Esophagus squamous epithelium (tissue), 5 donors: ENCODE measurements around the gene ITGA5. TPM values are rescaled to one million over a fixed set of nuclear protein-coding genes. Genes with fewer than 3 reads are reported as not detected.

Experiments
- DNase-seq: peaks from one replicate; lab custom pipeline; 2025; lab: John Stamatoyannopoulos, UW
- H3K27ac ChIP-seq, 4 donors: fragments of 200-600 bp; sonication (generic); one replicate each; pipeline ENCODE4 v1.5.1; 2016 to 2019; ENCODE audit warnings: mild to moderate bottlenecking in 1 of 4
- H3K27me3 ChIP-seq, 4 donors: fragments of 200-600 bp; sonication (generic); 1 replicate in 3 of 4; 2 replicates in 1 of 4; pipeline versions ENCODE4 v1.5.1 to v1.6.0; 2017 to 2021; ENCODE audit warnings: antibody characterized with exemption in 1 of 4
- H3K36me3 ChIP-seq, 3 donors: fragments of 200-600 bp; sonication (generic); one replicate each; pipeline ENCODE4 v1.5.1; 2016 to 2019
- H3K4me1 ChIP-seq, 3 donors: fragments of 200-600 bp; sonication (generic); one replicate each; pipeline ENCODE4 v1.5.1; 2017 to 2019
- H3K4me3 ChIP-seq, 4 donors: fragments of 200-600 bp; sonication (generic); 1 replicate in 3 of 4; 2 replicates in 1 of 4; pipeline ENCODE4 v1.5.1; 2016 to 2019; ENCODE audit warnings: mild to moderate bottlenecking in 2 of 4, moderate library complexity in 1 of 4
- H3K9me3 ChIP-seq, 3 donors: fragments of 200-600 bp; sonication (generic); one replicate each; pipeline ENCODE4 v1.5.1; 2016 to 2019
- POLR2A ChIP-seq, 4 donors: fragments of 450-650 bp; IDR thresholded peaks; one replicate each; pipeline ENCODE4 v1.6.1; 2017; ENCODE audit warnings: antibody characterized with exemption in 4 of 4, mild to moderate bottlenecking in 4 of 4, moderate library complexity in 3 of 4
- WGBS, 2 donors: methylation state at CpG; one replicate each; pipeline ENCODE4 v1.1.5; 2018; 5-methylcytosine and 5-hydroxymethylcytosine counted together
- intact Hi-C: fragments of 100-400 bp; cut with DNase I; formaldehyde crosslinking; loops from one replicate; pipeline ENCODE4 v1.15.0; 2022
- total RNA-seq, 4 donors: library from RNA; depleted of rRNA; stranded (reverse); fragments of >200 nt; gene quantifications; one replicate each; pipeline ENCODE4 v1.1.0, GENCODE V29; 2016
- TF ChIP-seq, protein P1 (sequence below), 6 experiments: fragments of 450-650 bp in 4 of 6; fragments of 200-600 bp in 2 of 6; sonication (generic) in 2 of 6; IDR thresholded peaks; one replicate each; pipeline ENCODE4 v1.5.1; 2016 to 2019; ENCODE audit warnings: antibody characterized with exemption in 6 of 6, mild to moderate bottlenecking in 4 of 6, moderate library complexity in 4 of 6
- donor health status: DM: yes; HTN: yes; CAD: no.

The ITGA5 gene
- total RNA-seq, 4 donors from 2014 or later: 7.5 to 112 (median 37.3) TPM

DNA sequence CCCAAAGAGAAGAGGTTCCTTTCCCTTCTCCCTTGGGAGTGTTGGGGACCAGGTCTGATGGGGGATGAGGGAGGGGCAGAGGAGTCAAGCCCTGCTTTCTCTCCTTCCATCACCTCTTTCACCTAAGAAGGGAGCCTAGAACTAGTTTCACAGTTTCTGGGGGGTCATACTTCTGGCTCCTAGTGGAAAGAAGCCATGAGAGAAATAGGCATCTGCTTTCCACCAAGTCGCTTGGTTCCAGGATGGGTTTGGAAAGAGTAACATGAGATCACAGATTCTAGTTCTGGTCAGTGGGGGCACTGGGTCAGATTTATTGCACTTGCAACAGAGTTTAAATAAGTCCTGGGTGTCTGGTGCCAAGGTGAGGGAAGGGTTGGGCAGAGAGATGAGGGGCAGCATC lies 24.1 kb downstream of the ITGA5 start:
- H3K4me1 ChIP-seq: peaks cover 27 to 56% (median 31%) of the 10 kb centered on the region in 3 donors
- 83 to 100% methylated on average over 1 of the region's 1 CpG for WGBS, 2 donors
- no peak for DNase-seq
- no peak overlapping the region for H3K4me3 ChIP-seq
- no peaks in the 10 kb centered on the region for H3K27me3 ChIP-seq
- peaks cover 14 to 61% (median 22%) of the 10 kb centered on the region in 3 donors for H3K36me3 ChIP-seq
- intact Hi-C loops: no loop called here
- H3K27ac ChIP-seq: no peak overlapping the region
- TF ChIP-seq POLR2A (IDR thresholded peaks at IDR 0.05): no peak
- TF ChIP-seq, protein P1, sequence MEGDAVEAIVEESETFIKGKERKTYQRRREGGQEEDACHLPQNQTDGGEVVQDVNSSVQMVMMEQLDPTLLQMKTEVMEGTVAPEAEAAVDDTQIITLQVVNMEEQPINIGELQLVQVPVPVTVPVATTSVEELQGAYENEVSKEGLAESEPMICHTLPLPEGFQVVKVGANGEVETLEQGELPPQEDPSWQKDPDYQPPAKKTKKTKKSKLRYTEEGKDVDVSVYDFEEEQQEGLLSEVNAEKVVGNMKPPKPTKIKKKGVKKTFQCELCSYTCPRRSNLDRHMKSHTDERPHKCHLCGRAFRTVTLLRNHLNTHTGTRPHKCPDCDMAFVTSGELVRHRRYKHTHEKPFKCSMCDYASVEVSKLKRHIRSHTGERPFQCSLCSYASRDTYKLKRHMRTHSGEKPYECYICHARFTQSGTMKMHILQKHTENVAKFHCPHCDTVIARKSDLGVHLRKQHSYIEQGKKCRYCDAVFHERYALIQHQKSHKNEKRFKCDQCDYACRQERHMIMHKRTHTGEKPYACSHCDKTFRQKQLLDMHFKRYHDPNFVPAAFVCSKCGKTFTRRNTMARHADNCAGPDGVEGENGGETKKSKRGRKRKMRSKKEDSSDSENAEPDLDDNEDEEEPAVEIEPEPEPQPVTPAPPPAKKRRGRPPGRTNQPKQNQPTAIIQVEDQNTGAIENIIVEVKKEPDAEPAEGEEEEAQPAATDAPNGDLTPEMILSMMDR (IDR thresholded peaks at IDR 0.05): no peak
- no peaks in the 10 kb centered on the region for H3K9me3 ChIP-seq

DNA sequence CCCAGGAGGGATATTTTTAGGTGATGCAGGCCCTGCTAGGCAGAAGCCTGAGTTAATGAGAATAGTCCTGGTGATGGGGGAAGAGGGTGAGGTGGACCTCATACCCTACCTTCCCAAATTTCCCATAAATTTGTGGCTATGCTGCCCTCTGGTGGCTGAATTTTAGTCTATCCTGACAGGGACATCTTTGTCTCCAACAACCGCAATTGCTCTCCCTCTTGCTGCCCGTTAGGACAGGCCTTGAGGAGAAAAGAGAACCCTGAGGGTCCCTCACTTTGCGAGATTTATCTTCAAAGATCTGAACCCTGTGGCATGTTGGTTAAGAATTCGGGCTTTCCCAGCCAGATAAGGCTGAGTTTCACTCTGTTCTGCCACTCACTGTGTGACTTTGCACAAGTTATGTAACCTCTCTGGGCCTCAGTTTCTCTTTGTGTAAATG lies 24.8 kb downstream of the ITGA5 start:
- Histone ChIP-seq H3K27ac (peak overlapping the region; percentile 13 to 97 (median 77)), H3K27me3 (no peaks in the 10 kb centered on the region), H3K9me3 (no peaks in the 10 kb centered on the region), H3K4me3 (no peak overlapping the region), H3K36me3 (peaks cover 14 to 54% (median 22%) of the 10 kb centered on the region in 3 donors), H3K4me1 (peaks cover 34 to 63% (median 36%) of the 10 kb centered on the region in 3 donors)
- intact Hi-C loops: no loop called here
- no peak for TF ChIP-seq POLR2A (IDR thresholded peaks at IDR 0.05)
- TF ChIP-seq, protein P1 (IDR thresholded peaks at IDR 0.05): peak; percentile 63 to 81 (median 72)
- no peak for DNase-seq
- WGBS, 2 donors: 6 to 16% methylated on average over 4 of the region's 4 CpGs

DNA sequence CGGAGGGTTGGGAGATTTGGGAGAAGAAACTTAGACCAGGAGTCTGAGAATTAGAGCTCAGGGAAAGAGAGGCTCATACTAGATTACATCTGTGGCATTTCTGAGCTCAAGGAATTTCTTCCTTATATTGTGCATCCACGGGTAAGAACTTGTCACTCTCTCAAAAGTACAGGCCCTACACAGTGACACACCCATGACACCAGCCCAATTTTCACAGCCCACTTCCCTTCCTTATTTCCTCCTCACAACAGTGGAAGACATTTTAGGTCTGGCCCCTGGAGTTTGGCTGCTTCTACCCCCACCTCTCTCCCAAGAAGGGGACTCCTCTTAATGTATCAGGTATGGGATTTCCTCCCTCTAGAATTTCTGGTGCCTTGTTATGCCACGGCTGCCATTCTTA lies 25.3 kb downstream of the ITGA5 start:
- DNase-seq: no peak
- 23 to 51% methylated on average over 3 of the region's 3 CpGs for WGBS, 2 donors
- H3K4me3 ChIP-seq: no peak overlapping the region
- H3K9me3 ChIP-seq: no peaks in the 10 kb centered on the region
- no peaks in the 10 kb centered on the region for H3K27me3 ChIP-seq
- H3K27ac ChIP-seq: peak overlapping the region; percentile 50 to 97 (median 77)
- intact Hi-C loops: no loop called here
- H3K4me1 ChIP-seq: peaks cover 39 to 68% (median 41%) of the 10 kb centered on the region in 3 donors
- TF ChIP-seq POLR2A (IDR thresholded peaks at IDR 0.05): no peak
- TF ChIP-seq, protein P1 (IDR thresholded peaks at IDR 0.05): no peak
- peaks cover 14 to 50% (median 18%) of the 10 kb centered on the region in 3 donors for H3K36me3 ChIP-seq

DNA sequence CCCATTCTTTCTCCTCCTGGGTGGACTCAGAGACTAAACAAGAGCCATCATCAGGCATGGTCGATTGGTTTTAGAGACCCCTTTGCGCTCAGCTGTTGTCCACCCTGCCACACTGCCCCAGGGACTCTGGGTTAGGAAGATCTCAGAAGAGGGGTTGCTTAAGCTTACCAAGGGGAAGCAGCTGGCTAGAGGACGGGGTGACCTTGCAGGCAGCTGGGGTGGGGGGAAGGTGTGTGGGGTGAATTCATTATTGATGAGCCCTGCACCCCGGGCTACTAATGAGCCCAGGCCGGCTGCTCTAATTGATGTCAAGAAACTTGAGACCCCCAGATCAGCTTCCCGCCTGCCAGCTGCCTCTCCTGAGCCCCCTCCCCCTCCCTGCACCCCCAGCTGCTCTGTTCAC lies 25.9 kb downstream of the ITGA5 start:
- no peak for DNase-seq
- Histone ChIP-seq H3K27ac (peak overlapping the region; percentile 63 to 97 (median 80)), H3K4me3 (no peak overlapping the region), H3K27me3 (no peaks in the 10 kb centered on the region), H3K4me1 (peaks cover 45 to 70% (median 47%) of the 10 kb centered on the region in 3 donors), H3K36me3 (peaks cover 13 to 45% (median 14%) of the 10 kb centered on the region in 3 donors), H3K9me3 (no peaks in the 10 kb centered on the region)
- intact Hi-C loops: no loop called here
- WGBS, 2 donors: 64 to 82% methylated on average over 4 to 6 of the region's 6 CpGs
- TF ChIP-seq, protein P1 (IDR thresholded peaks at IDR 0.05): no peak
- no peak for TF ChIP-seq POLR2A (IDR thresholded peaks at IDR 0.05)

DNA sequence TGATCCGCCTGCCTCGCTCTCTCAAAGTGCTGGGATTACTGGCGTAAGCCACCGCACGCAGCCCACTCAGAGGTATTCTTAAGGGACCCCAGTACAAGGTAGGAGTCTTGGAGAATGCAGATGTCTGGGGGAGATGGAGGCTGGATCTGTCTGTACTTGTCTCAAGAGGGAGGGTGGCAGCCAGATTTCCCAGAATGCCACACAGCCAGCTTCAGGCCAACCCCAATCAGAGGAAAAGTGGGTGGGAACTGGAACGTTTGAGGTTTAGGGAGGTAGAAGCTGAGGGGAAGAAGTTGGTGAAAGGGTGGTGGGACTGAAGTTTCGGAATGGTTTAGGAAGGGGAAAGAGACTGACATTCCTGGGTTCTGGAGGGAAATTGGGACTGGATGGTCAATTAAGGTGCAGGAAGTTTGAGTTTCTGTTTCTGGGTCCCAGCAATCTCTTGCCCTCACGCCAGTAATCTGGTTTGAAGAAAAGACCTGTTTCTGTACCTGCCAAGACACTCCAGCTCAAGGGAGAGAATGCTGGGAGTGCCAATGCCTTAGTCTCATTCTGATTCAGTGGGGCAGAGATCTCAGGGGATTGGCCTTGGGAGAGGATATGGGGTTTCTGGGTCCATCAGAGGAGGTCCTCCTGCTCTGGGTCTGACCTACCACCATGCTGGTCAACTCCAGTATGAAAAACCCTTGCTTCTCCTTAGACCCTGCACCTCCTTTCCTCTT lies 26.4 kb downstream of the ITGA5 start:
- intact Hi-C loops: no loop called here
- 54 to 74% methylated on average over 4 to 5 of the region's 8 CpGs for WGBS, 2 donors

More for the DNA sequence above, 26.4 kb downstream of the ITGA5 start:
- H3K4me1 ChIP-seq: peaks cover 50 to 74% (median 52%) of the 10 kb centered on the region in 3 donors
- no peaks in the 10 kb centered on the region for H3K27me3 ChIP-seq
- no peak overlapping the region for H3K4me3 ChIP-seq
- H3K36me3 ChIP-seq: peaks cover 9 to 39% (median 14%) of the 10 kb centered on the region in 3 donors
- H3K9me3 ChIP-seq: no peaks in the 10 kb centered on the region
- TF ChIP-seq, protein P1 (IDR thresholded peaks at IDR 0.05): no peak
- TF ChIP-seq POLR2A (IDR thresholded peaks at IDR 0.05): no peak
- DNase-seq: no peak
- H3K27ac ChIP-seq: peak overlapping the region; percentile 63 to 97 (median 80)
